ENCODE data around the gene IL4. TPM values are rescaled to one million over a fixed set of nuclear protein-coding genes. Genes with fewer than 3 reads are reported as not detected.
"Not testable (repeated sequence)": the region's sequence is repeated elsewhere in the genome, so short reads cannot be mapped to it uniquely, and the experiment has no call there.

Gene IL4
- total RNA-seq (2014; rRNA removed; shearing (Covaris generic); ENCODE audit: low replicate concordance), result not detected in 2 replicates

DNA sequence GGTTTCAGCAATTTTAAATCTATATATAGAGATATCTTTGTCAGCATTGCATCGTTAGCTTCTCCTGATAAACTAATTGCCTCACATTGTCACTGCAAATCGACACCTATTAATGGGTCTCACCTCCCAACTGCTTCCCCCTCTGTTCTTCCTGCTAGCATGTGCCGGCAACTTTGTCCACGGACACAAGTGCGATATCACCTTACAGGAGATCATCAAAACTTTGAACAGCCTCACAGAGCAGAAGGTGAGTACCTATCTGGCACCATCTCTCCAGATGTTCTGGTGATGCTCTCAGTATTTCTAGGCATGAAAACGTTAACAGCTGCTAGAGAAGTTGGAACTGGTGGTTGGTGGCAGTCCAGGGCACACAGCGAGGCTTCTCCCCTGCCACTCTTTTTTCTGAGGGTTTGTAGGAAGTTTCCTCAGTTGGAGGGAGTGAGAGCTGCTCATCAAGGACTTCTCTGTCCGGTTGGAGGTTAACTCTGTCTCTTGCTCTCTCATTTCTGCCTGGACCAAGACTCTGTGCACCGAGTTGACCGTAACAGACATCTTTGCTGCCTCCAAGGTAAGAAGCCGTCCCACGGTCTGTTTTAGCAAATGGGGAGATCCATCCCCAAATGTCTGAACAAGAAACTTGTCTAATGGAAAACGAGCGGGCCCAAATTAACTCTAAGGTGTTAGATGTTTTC lies at the start of gene IL4:
IL4 (plus strand) TSS at position 51 of the 692 bp plus-strand sequence; CDS start at position 113, 62 bp downstream.
- no peak within 1 kb of the TSS for H2AFZ ChIP-seq (ENCODE audit: low read length)
- no peaks in the 10 kb centered on the region for H4K20me1 ChIP-seq (ENCODE audit: insufficient read depth, low read depth, low read length)
- H3K27me3 ChIP-seq (ENCODE audit: low read length), result no peaks in the 10 kb centered on the region
- H3K4me2 ChIP-seq (ENCODE audit: low read depth, low read length, poor library complexity, severe bottlenecking), result no peak within 1 kb of the TSS
- no peaks in the 10 kb centered on the region for H3K79me2 ChIP-seq (ENCODE audit: low read length)
- H3K4me3 ChIP-seq (ENCODE audit: low read length), result no peak within 1 kb of the TSS
- H3K36me3 ChIP-seq (ENCODE audit: insufficient read depth, low read length), result no peaks in the 10 kb centered on the region
- no peak within 1 kb of the TSS for H3K27ac ChIP-seq (ENCODE audit: low read length)
- peaks cover 5% of the 10 kb centered on the region for H3K4me1 ChIP-seq (ENCODE audit: low read length)
- no peak for DNase-seq
- H3K9me2 ChIP-seq (replicated peaks; ENCODE audit: insufficient read depth, low read length), result no peaks in the 10 kb centered on the region
- no peak within 1 kb of the TSS for H3K9ac ChIP-seq (ENCODE audit: low read length)
- no peaks in the 10 kb centered on the region for H3K9me3 ChIP-seq (ENCODE audit: low read length)

- Histone ChIP-seq H3K36me3 (ENCODE audit: insufficient read depth, low read length) (peaks cover 14% of the 10 kb centered on the region; the same call in 1 of the 2 replicates), H3K27ac (ENCODE audit: low read length) (no peak overlapping the region), H2AFZ (ENCODE audit: low read length) (no peak overlapping the region), H4K20me1 (ENCODE audit: insufficient read depth, low read depth, low read length) (no peaks in the 10 kb centered on the region), H3K4me3 (ENCODE audit: low read length) (no peak overlapping the region), H3K4me1 (ENCODE audit: low read length) (no peaks in the 10 kb centered on the region), H3K4me2 (ENCODE audit: low read depth, low read length, poor library complexity, severe bottlenecking) (no peak overlapping the region), H3K79me2 (ENCODE audit: low read length) (peaks cover 18% of the 10 kb centered on the region; the same call in 1 of the 2 replicates), H3K27me3 (ENCODE audit: low read length) (no peaks in the 10 kb centered on the region), H3K9me3 (ENCODE audit: low read length) (no peaks in the 10 kb centered on the region), H3K9me2 (replicated peaks; ENCODE audit: insufficient read depth, low read length) (no peaks in the 10 kb centered on the region), H3K9ac (ENCODE audit: low read length) (no peak overlapping the region)
- DNase-seq, result no peak
These were observed 46.3 kb upstream of the IL4 start for GRCh38 chr5:132627470-132627869.

DNA sequence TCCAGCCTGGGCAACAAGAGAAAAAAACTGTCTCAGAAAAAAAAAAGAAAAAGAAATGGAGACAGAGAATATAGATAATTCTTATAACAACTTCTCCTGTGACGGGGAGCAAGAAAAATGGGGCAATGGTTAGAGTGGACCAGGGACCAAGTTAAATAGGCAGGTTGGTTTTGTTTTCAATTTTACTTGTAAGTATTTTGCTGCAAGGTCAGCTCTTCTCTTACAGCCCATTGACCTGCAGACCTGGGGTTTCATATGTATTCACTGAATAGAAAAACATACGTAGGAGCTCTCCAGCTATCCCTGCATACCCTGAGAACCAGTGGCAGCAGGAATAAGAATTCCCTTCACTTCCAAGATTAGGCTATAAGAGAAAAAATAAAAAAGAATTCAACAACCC lies 45.0 kb upstream of the IL4 start:
- H3K36me3 ChIP-seq (ENCODE audit: insufficient read depth, low read length), result peaks cover 20% of the 10 kb centered on the region; the same call in 1 of the 2 replicates

DNA sequence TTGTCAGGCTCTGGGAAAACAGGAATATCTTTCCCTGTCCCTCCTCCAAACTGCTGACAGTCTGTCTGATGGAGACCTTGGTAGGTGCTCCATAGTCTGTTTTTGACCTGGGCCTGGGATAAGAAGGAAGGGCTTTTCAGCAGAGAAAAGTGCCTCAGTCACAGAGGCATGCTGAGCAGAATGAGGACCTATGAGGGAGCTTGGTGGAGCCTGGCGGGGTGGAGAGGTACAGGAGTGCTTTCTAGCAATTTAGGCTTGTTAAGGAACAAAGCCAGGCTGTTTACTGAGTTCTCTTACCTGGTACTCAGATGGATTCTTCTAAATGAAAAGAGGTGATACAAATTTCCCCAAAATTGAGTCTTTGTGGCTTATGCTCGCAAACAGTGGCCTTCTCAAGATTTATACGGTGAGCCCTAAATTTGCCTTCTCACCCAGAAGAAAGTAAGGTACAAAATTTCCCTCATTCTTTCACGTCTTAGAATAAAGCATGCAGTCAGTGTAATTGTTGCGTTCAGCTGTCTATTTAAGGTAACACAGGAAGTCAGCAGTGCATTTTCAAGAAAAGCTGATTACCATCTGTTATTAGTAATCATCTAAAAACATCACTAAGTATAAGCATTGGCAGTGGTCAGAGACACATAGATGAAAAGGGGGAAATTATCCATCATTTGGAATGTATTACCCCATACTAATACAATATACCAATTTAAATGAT lies 44.4 kb upstream of the IL4 start:
- DNase-seq, result no peak
- Histone ChIP-seq H3K27me3 (ENCODE audit: low read length) (no peaks in the 10 kb centered on the region), H3K9me3 (ENCODE audit: low read length) (no peaks in the 10 kb centered on the region), H2AFZ (ENCODE audit: low read length) (no peak overlapping the region), H4K20me1 (ENCODE audit: insufficient read depth, low read depth, low read length) (no peaks in the 10 kb centered on the region), H3K4me1 (ENCODE audit: low read length) (no peaks in the 10 kb centered on the region), H3K9me2 (replicated peaks; ENCODE audit: insufficient read depth, low read length) (no peaks in the 10 kb centered on the region), H3K36me3 (ENCODE audit: insufficient read depth, low read length) (peaks cover 16% of the 10 kb centered on the region; the same call in 1 of the 2 replicates), H3K79me2 (ENCODE audit: low read length) (peaks cover 9% of the 10 kb centered on the region; the same call in 1 of the 2 replicates), H3K27ac (ENCODE audit: low read length) (no peak overlapping the region), H3K4me3 (ENCODE audit: low read length) (no peak overlapping the region), H3K9ac (ENCODE audit: low read length) (no peak overlapping the region), H3K4me2 (ENCODE audit: low read depth, low read length, poor library complexity, severe bottlenecking) (no peak overlapping the region)

More for the DNA sequence above, 45.0 kb upstream of the IL4 start:
- Histone ChIP-seq H2AFZ (ENCODE audit: low read length) (no peak overlapping the region), H3K4me1 (ENCODE audit: low read length) (no peaks in the 10 kb centered on the region), H3K9ac (ENCODE audit: low read length) (no peak overlapping the region), H3K9me2 (replicated peaks; ENCODE audit: insufficient read depth, low read length) (no peaks in the 10 kb centered on the region), H3K27me3 (ENCODE audit: low read length) (no peaks in the 10 kb centered on the region), H3K79me2 (ENCODE audit: low read length) (peaks cover 13% of the 10 kb centered on the region; the same call in 1 of the 2 replicates), H3K4me2 (ENCODE audit: low read depth, low read length, poor library complexity, severe bottlenecking) (no peak overlapping the region), H4K20me1 (ENCODE audit: insufficient read depth, low read depth, low read length) (no peaks in the 10 kb centered on the region), H3K4me3 (ENCODE audit: low read length) (no peak overlapping the region), H3K27ac (ENCODE audit: low read length) (no peak overlapping the region), H3K9me3 (ENCODE audit: low read length) (no peaks in the 10 kb centered on the region)
- DNase-seq, result no peak

DNA sequence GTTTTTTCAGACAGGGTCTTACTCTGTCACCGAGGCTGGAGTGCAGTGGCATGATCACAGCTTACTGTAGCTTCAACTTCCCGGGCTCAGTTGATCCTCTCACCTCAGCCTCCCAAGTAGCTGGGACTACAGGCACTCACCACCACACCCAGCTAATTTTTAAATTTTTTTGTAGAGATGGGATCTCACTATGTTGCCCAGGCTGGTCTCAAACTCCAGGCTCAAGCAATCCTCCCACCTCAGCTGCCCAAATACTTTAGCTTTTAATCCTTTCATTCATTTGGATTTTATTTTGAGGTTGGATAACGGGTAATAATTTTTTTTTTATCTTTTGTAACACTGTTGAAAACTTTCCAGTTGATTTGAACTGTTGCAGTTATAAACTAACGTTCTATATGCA lies 40.2 kb upstream of the IL4 start:
- not testable (repeated sequence) for H4K20me1 ChIP-seq (ENCODE audit: insufficient read depth, low read depth, low read length); H3K4me1 ChIP-seq (ENCODE audit: low read length); H3K4me3 ChIP-seq (ENCODE audit: low read length)

GRCh38 chr5:132635873-132636272 lies 37.9 kb upstream of the IL4 start:
- Histone ChIP-seq H3K9ac (ENCODE audit: low read length) (no peak overlapping the region), H3K36me3 (ENCODE audit: insufficient read depth, low read length) (peaks cover 40% of the 10 kb centered on the region), H3K79me2 (ENCODE audit: low read length) (peaks cover 12% of the 10 kb centered on the region; the same call in 1 of the 2 replicates), H3K4me2 (ENCODE audit: low read depth, low read length, poor library complexity, severe bottlenecking) (no peak overlapping the region), H3K27me3 (ENCODE audit: low read length) (no peaks in the 10 kb centered on the region), H2AFZ (ENCODE audit: low read length) (no peak overlapping the region), H3K27ac (ENCODE audit: low read length) (no peak overlapping the region), H3K4me1 (ENCODE audit: low read length) (no peaks in the 10 kb centered on the region), H3K4me3 (ENCODE audit: low read length) (no peak overlapping the region), H3K9me3 (ENCODE audit: low read length) (no peaks in the 10 kb centered on the region), H3K9me2 (replicated peaks; ENCODE audit: insufficient read depth, low read length) (no peaks in the 10 kb centered on the region), H4K20me1 (ENCODE audit: insufficient read depth, low read depth, low read length) (no peaks in the 10 kb centered on the region)
- DNase-seq, result no peak

More for the DNA sequence above, 40.2 kb upstream of the IL4 start:
- DNase-seq; H3K27ac ChIP-seq (ENCODE audit: low read length); H3K9me3 ChIP-seq (ENCODE audit: low read length); H3K27me3 ChIP-seq (ENCODE audit: low read length); H3K9ac ChIP-seq (ENCODE audit: low read length); H3K9me2 ChIP-seq (replicated peaks; ENCODE audit: insufficient read depth, low read length); H2AFZ ChIP-seq (ENCODE audit: low read length); H3K4me2 ChIP-seq (ENCODE audit: low read depth, low read length, poor library complexity, severe bottlenecking): not testable (repeated sequence)
- peaks cover 24% of the 10 kb centered on the region; the same call in 1 of the 2 replicates for H3K36me3 ChIP-seq (ENCODE audit: insufficient read depth, low read length)
- peaks cover 12% of the 10 kb centered on the region; the same call in 1 of the 2 replicates for H3K79me2 ChIP-seq (ENCODE audit: low read length)

DNA sequence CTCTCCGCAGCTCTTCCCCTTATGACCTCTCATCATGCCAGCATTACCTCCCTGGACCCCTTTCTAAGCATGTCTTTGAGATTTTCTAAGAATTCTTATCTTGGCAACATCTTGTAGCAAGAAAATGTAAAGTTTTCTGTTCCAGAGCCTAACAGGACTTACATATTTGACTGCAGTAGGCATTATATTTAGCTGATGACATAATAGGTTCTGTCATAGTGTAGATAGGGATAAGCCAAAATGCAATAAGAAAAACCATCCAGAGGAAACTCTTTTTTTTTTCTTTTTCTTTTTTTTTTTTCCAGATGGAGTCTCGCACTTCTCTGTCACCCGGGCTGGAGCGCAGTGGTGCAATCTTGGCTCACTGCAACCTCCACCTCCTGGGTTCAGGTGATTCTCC lies 36.5 kb upstream of the IL4 start:
- no peak overlapping the region for H2AFZ ChIP-seq (ENCODE audit: low read length)
- H3K4me3 ChIP-seq (ENCODE audit: low read length), result no peak overlapping the region
- peaks cover 53% of the 10 kb centered on the region for H3K36me3 ChIP-seq (ENCODE audit: insufficient read depth, low read length)
- DNase-seq, result no peak
- no peaks in the 10 kb centered on the region for H3K9me2 ChIP-seq (replicated peaks; ENCODE audit: insufficient read depth, low read length)
- no peaks in the 10 kb centered on the region for H3K27me3 ChIP-seq (ENCODE audit: low read length)
- no peak overlapping the region for H3K27ac ChIP-seq (ENCODE audit: low read length)
- H3K4me1 ChIP-seq (ENCODE audit: low read length), result no peaks in the 10 kb centered on the region
- H3K9me3 ChIP-seq (ENCODE audit: low read length), result no peaks in the 10 kb centered on the region
- H3K79me2 ChIP-seq (ENCODE audit: low read length), result peaks cover 8% of the 10 kb centered on the region; the same call in 1 of the 2 replicates
- H4K20me1 ChIP-seq (ENCODE audit: insufficient read depth, low read depth, low read length), result no peaks in the 10 kb centered on the region
- no peak overlapping the region for H3K4me2 ChIP-seq (ENCODE audit: low read depth, low read length, poor library complexity, severe bottlenecking)
- H3K9ac ChIP-seq (ENCODE audit: low read length), result no peak overlapping the region

GRCh38 chr5:132639706-132640130 lies 34.1 kb upstream of the IL4 start:
- H3K4me1 ChIP-seq (ENCODE audit: low read length), result no peaks in the 10 kb centered on the region
- no peak overlapping the region for H3K27ac ChIP-seq (ENCODE audit: low read length)
- H3K4me3 ChIP-seq (ENCODE audit: low read length), result no peak overlapping the region
- no peaks in the 10 kb centered on the region for H3K9me3 ChIP-seq (ENCODE audit: low read length)
- no peaks in the 10 kb centered on the region for H3K27me3 ChIP-seq (ENCODE audit: low read length)
- H3K79me2 ChIP-seq (ENCODE audit: low read length), result peaks cover 4% of the 10 kb centered on the region; the same call in 1 of the 2 replicates
- H3K36me3 ChIP-seq (ENCODE audit: insufficient read depth, low read length), result peaks cover 66% of the 10 kb centered on the region
- DNase-seq, result no peak
- no peaks in the 10 kb centered on the region for H3K9me2 ChIP-seq (replicated peaks; ENCODE audit: insufficient read depth, low read length)
- no peak overlapping the region for H3K9ac ChIP-seq (ENCODE audit: low read length)
- H2AFZ ChIP-seq (ENCODE audit: low read length), result no peak overlapping the region
- H3K4me2 ChIP-seq (ENCODE audit: low read depth, low read length, poor library complexity, severe bottlenecking), result no peak overlapping the region
- H4K20me1 ChIP-seq (ENCODE audit: insufficient read depth, low read depth, low read length), result no peaks in the 10 kb centered on the region
